WTC11 (cell line): ENCODE results near the gene CRY2. TPM values are rescaled to one million over a fixed set of nuclear protein-coding genes. Genes with fewer than 3 reads are reported as not detected.

Experiments
- ATAC-seq: fragments of 200-7000 bp; cut with Tn5 transposase; 2 replicates; pipeline ENCODE4 v1.10.0; 2021; ENCODE audit warnings: mild to moderate bottlenecking, moderate library complexity
- CTCF ChIA-PET: fragments of 300-600 bp; sonication (Branson Sonifier 250); formaldehyde crosslinking; loops from one replicate; lab custom pipeline; 2021; ENCODE audit warnings: antibody characterized with exemption; lab: Charles Lee
- POLR2A ChIA-PET: fragments of 350-600 bp; sonication (Branson Sonifier 250); formaldehyde crosslinking; loops from one replicate; lab custom pipeline; 2021; ENCODE audit warnings: antibody characterized with exemption; lab: Charles Lee
- DNase-seq: peaks from one replicate; pipeline ENCODE4 v3.0.0; 2021; ENCODE audit warnings: low spot score
- H3K27ac Mint-ChIP-seq: 2 replicates; pipeline ENCODE4 v1.8.0; 2021; ENCODE audit warnings: mixed read lengths
- H3K27me3 Mint-ChIP-seq: 2 replicates; pipeline ENCODE4 v1.8.0; 2021; ENCODE audit warnings: low read depth, mild to moderate bottlenecking, moderate library complexity, mixed read lengths
- H3K36me3 Mint-ChIP-seq: 2 replicates; pipeline ENCODE4 v1.8.0; 2021; ENCODE audit warnings: mixed read lengths
- H3K4me1 Mint-ChIP-seq: 2 replicates; pipeline ENCODE4 v1.8.0; 2022; ENCODE audit warnings: mixed read lengths
- H3K4me3 Mint-ChIP-seq: 2 replicates; pipeline ENCODE4 v1.8.0; 2021; ENCODE audit warnings: mild to moderate bottlenecking, moderate library complexity, mixed read lengths
- H3K9me3 Mint-ChIP-seq: 2 replicates; pipeline ENCODE4 v1.8.0; 2021; ENCODE audit warnings: mixed read lengths
- AFF4 ChIP-seq: sonication (generic); formaldehyde crosslinking; IDR thresholded peaks from 2 replicates; pipeline ENCODE4 v1.8.1; 2023; ENCODE audit warnings: mild to moderate bottlenecking, missing genetic modification reagents, borderline replicate concordance
- ATF3 ChIP-seq: sonication (generic); formaldehyde crosslinking; conservative IDR thresholded peaks from 2 replicates; pipeline ENCODE4 v1.8.1; 2022; ENCODE audit warnings: mild to moderate bottlenecking, missing genetic modification reagents
- E2F4 ChIP-seq: sonication (generic); formaldehyde crosslinking; IDR thresholded peaks from 2 replicates; pipeline ENCODE4 v1.8.1; 2022; ENCODE audit warnings: low read depth, mild to moderate bottlenecking, moderate library complexity, missing genetic modification reagents, borderline replicate concordance
- E2F5 ChIP-seq: sonication (generic); formaldehyde crosslinking; IDR thresholded peaks from 2 replicates; pipeline ENCODE4 v1.8.1; 2022; ENCODE audit warnings: mild to moderate bottlenecking, moderate library complexity, missing genetic modification reagents
- HMGXB4 ChIP-seq: sonication (generic); formaldehyde crosslinking; IDR thresholded peaks from 2 replicates; pipeline ENCODE4 v1.8.1; 2023; ENCODE audit warnings: mild to moderate bottlenecking, moderate library complexity, missing genetic modification reagents
- IRF1 ChIP-seq: sonication (generic); formaldehyde crosslinking; IDR thresholded peaks from 2 replicates; pipeline ENCODE4 v1.8.0; 2023; ENCODE audit warnings: missing genetic modification reagents
- MYBL2 ChIP-seq: sonication (generic); formaldehyde crosslinking; IDR thresholded peaks from 2 replicates; pipeline ENCODE4 v1.8.1; 2023; ENCODE audit warnings: mild to moderate bottlenecking, moderate library complexity, missing genetic modification reagents
- NFATC4 ChIP-seq: fragments of 250-450 bp; sonication (Bioruptor Pico); IDR thresholded peaks from 2 replicates; pipeline ENCODE4 v1.9.0; 2021; ENCODE audit warnings: mild to moderate bottlenecking
- NFYB ChIP-seq: sonication (generic); formaldehyde crosslinking; conservative IDR thresholded peaks from 2 replicates; pipeline ENCODE4 v1.8.0; 2022; ENCODE audit warnings: low read depth, missing genetic modification reagents
- NR3C1 ChIP-seq: sonication (generic); formaldehyde crosslinking; conservative IDR thresholded peaks from 2 replicates; pipeline ENCODE4 v1.8.1; 2023; ENCODE audit warnings: low read depth, mild to moderate bottlenecking, missing genetic modification reagents
- RELA ChIP-seq: sonication (generic); formaldehyde crosslinking; IDR thresholded peaks from 2 replicates; pipeline ENCODE4 v1.8.1; 2022; ENCODE audit warnings: missing genetic modification reagents, mild to moderate bottlenecking, borderline replicate concordance
- SMAD3 ChIP-seq: sonication (generic); formaldehyde crosslinking; IDR thresholded peaks from 2 replicates; pipeline ENCODE4 v1.8.0; 2022; ENCODE audit warnings: missing genetic modification reagents, mild to moderate bottlenecking, borderline replicate concordance
- SP1 ChIP-seq: sonication (generic); formaldehyde crosslinking; conservative IDR thresholded peaks from 2 replicates; pipeline ENCODE4 v1.8.1; 2022; ENCODE audit warnings: missing genetic modification reagents
- STAT6 ChIP-seq: sonication (generic); formaldehyde crosslinking; conservative IDR thresholded peaks from 2 replicates; pipeline ENCODE4 v1.8.1; 2023; ENCODE audit warnings: mild to moderate bottlenecking, low read depth, missing genetic modification reagents, moderate library complexity
- TCF7 ChIP-seq: sonication (generic); formaldehyde crosslinking; IDR thresholded peaks from 2 replicates; pipeline ENCODE4 v1.8.0; 2022; ENCODE audit warnings: mild to moderate bottlenecking, low read depth, missing genetic modification reagents, moderate library complexity
- TEAD1 ChIP-seq: sonication (generic); formaldehyde crosslinking; IDR thresholded peaks from 2 replicates; pipeline ENCODE4 v1.8.0; 2022; ENCODE audit warnings: mild to moderate bottlenecking, missing genetic modification reagents
- ZNF425 ChIP-seq: fragments of 250-450 bp; sonication (Bioruptor Pico); conservative IDR thresholded peaks from 2 replicates; pipeline ENCODE4 v1.9.0; 2021; ENCODE audit warnings: mild to moderate bottlenecking
- ZNF512 ChIP-seq: sonication (generic); formaldehyde crosslinking; IDR thresholded peaks from 2 replicates; pipeline ENCODE4 v1.8.1; 2022; ENCODE audit warnings: missing genetic modification reagents, borderline replicate concordance
- total RNA-seq: library from RNA; stranded (reverse); gene quantifications from 3 replicates; pipeline ENCODE4 v1.2.3, GENCODE V29; 2021

Gene CRY2
- total RNA-seq, 1 experiment from 2014 or later: 18.3 TPM

- ChIA-PET CTCF (interaction anchor here (5.3 kb wide), 1 partner anchor 9 kb away, joined by 48 read pairs; no protein-coding TSS in a partner anchor), POLR2A (no interaction called here)
- DNase-seq (no peak), ATAC-seq (no peak)
- Mint-ChIP-seq H3K4me3 (no peak overlapping the region), H3K27ac (no peak overlapping the region), H3K27me3 (no peaks in the 10 kb centered on the region), H3K9me3 (no peaks in the 10 kb centered on the region), H3K36me3 (peaks cover 16% of the 10 kb centered on the region), H3K4me1 (peaks cover 11% of the 10 kb centered on the region)
- TF ChIP-seq MYBL2 (CRISPR knock-in tag) (no peak), TCF7 (CRISPR knock-in tag) (no peak), NFATC4 (no peak), SMAD3 (no peak)
Measured at GRCh38 chr11:45864041-45864440, 16.8 kb downstream of the CRY2 start.

GRCh38 chr11:45869551-45869950 lies 22.3 kb downstream of the CRY2 start:
- POLR2A ChIA-PET: no interaction called here
- TF ChIP-seq E2F4 (CRISPR knock-in tag) (no peak), ZNF425 (CRISPR knock-in tag) (no peak), AFF4 (CRISPR knock-in tag) (no peak), ATF3 (CRISPR knock-in tag) (no peak), HMGXB4 (CRISPR knock-in tag) (no peak), STAT6 (CRISPR knock-in tag) (no peak), E2F5 (no peak), RELA (CRISPR knock-in tag) (no peak), IRF1 (CRISPR knock-in tag) (no peak), ZNF512 (CRISPR knock-in tag) (no peak), NR3C1 (CRISPR knock-in tag) (no peak), NFYB (no peak), TEAD1 (no peak), SP1 (no peak)

More at GRCh38 chr11:45869551-45869950, 22.3 kb downstream of the CRY2 start:
- H3K9me3 Mint-ChIP-seq: no peaks in the 10 kb centered on the region
- peaks cover 8% of the 10 kb centered on the region; the same call in 1 of the 2 replicates for H3K36me3 Mint-ChIP-seq
- no peaks in the 10 kb centered on the region for H3K27me3 Mint-ChIP-seq
- CTCF ChIA-PET: no interaction called here
- ATAC-seq (no peak), DNase-seq (no peak)
- peaks cover 6% of the 10 kb centered on the region; the same call in 1 of the 2 replicates for H3K4me1 Mint-ChIP-seq
- H3K4me3 Mint-ChIP-seq: no peak overlapping the region
- no peak overlapping the region for H3K27ac Mint-ChIP-seq
